Stomach smooth muscle (tissue), 2 donors: ENCODE data around the gene CFAP210.
"Not testable (repeated sequence)": the region's sequence is repeated elsewhere in the genome, so short reads cannot be mapped to it uniquely, and the experiment has no call there.

Experiments
- H3K27ac ChIP-seq: one replicate; pipeline ENCODE4 v1.7.0; 2013; ENCODE audit warnings: mild to moderate bottlenecking, low read length, inconsistent platforms
- H3K27me3 ChIP-seq, 2 donors: one replicate each; pipeline ENCODE4 v1.7.0; 2013; ENCODE audit warnings: low read length in 2 of 2; ENCODE audit not compliant: insufficient read depth in 2 of 2, control insufficient read depth in 1 of 2
- H3K36me3 ChIP-seq, 2 donors: one replicate each; pipeline ENCODE4 v1.7.0; 2013; ENCODE audit warnings: low read length in 2 of 2; ENCODE audit not compliant: control insufficient read depth in 2 of 2, insufficient read depth in 2 of 2
- H3K4me1 ChIP-seq: one replicate; pipeline ENCODE4 v1.7.0; 2013; ENCODE audit warnings: low read length; ENCODE audit not compliant: control insufficient read depth, insufficient read depth
- H3K4me3 ChIP-seq, 2 donors: one replicate each; pipeline ENCODE4 v1.7.0; 2013; ENCODE audit warnings: low read length in 2 of 2
- H3K9ac ChIP-seq, 2 donors: one replicate each; pipeline ENCODE4 v1.7.0; 2013; ENCODE audit warnings: low read length in 2 of 2, mild to moderate bottlenecking in 1 of 2
- H3K9me3 ChIP-seq, 2 donors: one replicate each; pipeline ENCODE4 v1.7.0; 2013; ENCODE audit warnings: low read length in 2 of 2; ENCODE audit not compliant: control insufficient read depth in 2 of 2
- donor health status: healthy.
- donor health status: Pancreatic carcinoma.

Gene CFAP210

GRCh38 chr2:169692718-169693117 is 1.5 kb downstream of the CFAP210 start:
- H3K36me3 ChIP-seq, result no peaks in the 10 kb centered on the region
- H3K4me1 ChIP-seq, result peaks cover 5% of the 10 kb centered on the region
- H3K4me3 ChIP-seq, result no peak overlapping the region
- H3K9ac ChIP-seq, result no peak overlapping the region
- H3K9me3 ChIP-seq, result no peaks in the 10 kb centered on the region
- H3K27ac ChIP-seq, result no peak overlapping the region
- no peaks in the 10 kb centered on the region for H3K27me3 ChIP-seq

GRCh38 chr2:169690958-169691357 is 3.2 kb downstream of the CFAP210 start:
- Histone ChIP-seq H3K4me1 (peaks cover 5% of the 10 kb centered on the region), H3K4me3 (no peak overlapping the region), H3K9ac (no peak overlapping the region), H3K27me3 (no peaks in the 10 kb centered on the region), H3K9me3 (no peaks in the 10 kb centered on the region), H3K27ac (no peak overlapping the region), H3K36me3 (no peaks in the 10 kb centered on the region)

- H3K36me3 ChIP-seq, H3K9ac ChIP-seq, H3K27me3 ChIP-seq, H3K9me3 ChIP-seq, H3K4me1 ChIP-seq, H3K27ac ChIP-seq, H3K4me3 ChIP-seq: not testable (repeated sequence)
These were observed 6.3 kb downstream of the CFAP210 start for GRCh38 chr2:169687943-169688342.

GRCh38 chr2:169686825-169687224 is 7.4 kb downstream of the CFAP210 start:
- not testable (repeated sequence) for H3K36me3 ChIP-seq, H3K9me3 ChIP-seq, H3K27me3 ChIP-seq, H3K4me3 ChIP-seq, H3K27ac ChIP-seq, H3K4me1 ChIP-seq, H3K9ac ChIP-seq

- not testable (repeated sequence) for H3K4me3 ChIP-seq, H3K27me3 ChIP-seq, H3K9ac ChIP-seq, H3K9me3 ChIP-seq, H3K4me1 ChIP-seq, H3K27ac ChIP-seq, H3K36me3 ChIP-seq
These were observed 9.5 kb downstream of the CFAP210 start for GRCh38 chr2:169684712-169685111.

- Histone ChIP-seq H3K4me1 (no peaks in the 10 kb centered on the region), H3K36me3 (no peaks in the 10 kb centered on the region), H3K9ac (no peak overlapping the region), H3K27ac (no peak overlapping the region), H3K4me3 (no peak overlapping the region), H3K9me3 (no peaks in the 10 kb centered on the region), H3K27me3 (no peaks in the 10 kb centered on the region)
These were observed 10.1 kb downstream of the CFAP210 start for GRCh38 chr2:169684135-169684565.

GRCh38 chr2:169683425-169684134 is 10.6 kb downstream of the CFAP210 start:
- Histone ChIP-seq H3K36me3 (no peaks in the 10 kb centered on the region), H3K27me3 (no peaks in the 10 kb centered on the region), H3K4me1 (no peaks in the 10 kb centered on the region), H3K9me3 (no peaks in the 10 kb centered on the region), H3K9ac (no peak overlapping the region), H3K27ac (no peak overlapping the region), H3K4me3 (no peak overlapping the region)

GRCh38 chr2:169683054-169683424 is 11.2 kb downstream of the CFAP210 start:
- no peaks in the 10 kb centered on the region for H3K27me3 ChIP-seq
- no peaks in the 10 kb centered on the region for H3K36me3 ChIP-seq
- no peaks in the 10 kb centered on the region for H3K9me3 ChIP-seq
- no peak overlapping the region for H3K9ac ChIP-seq
- no peaks in the 10 kb centered on the region for H3K4me1 ChIP-seq
- no peak overlapping the region for H3K4me3 ChIP-seq
- H3K27ac ChIP-seq, result no peak overlapping the region

GRCh38 chr2:169676850-169677249 is 17.4 kb downstream of the CFAP210 start:
- Histone ChIP-seq H3K4me1 (no peaks in the 10 kb centered on the region), H3K27ac (no peak overlapping the region)

GRCh38 chr2:169676357-169676756 is 17.8 kb downstream of the CFAP210 start:
- Histone ChIP-seq H3K9me3 (no peaks in the 10 kb centered on the region), H3K4me1 (no peaks in the 10 kb centered on the region), H3K4me3 (no peak overlapping the region), H3K27ac (no peak overlapping the region), H3K36me3 (no peaks in the 10 kb centered on the region), H3K9ac (no peak overlapping the region), H3K27me3 (no peaks in the 10 kb centered on the region)

More at GRCh38 chr2:169676850-169677249, 17.4 kb downstream of the CFAP210 start:
- H3K36me3 ChIP-seq, result no peaks in the 10 kb centered on the region
- no peak overlapping the region for H3K9ac ChIP-seq
- H3K27me3 ChIP-seq, result no peaks in the 10 kb centered on the region
- no peaks in the 10 kb centered on the region for H3K9me3 ChIP-seq
- H3K4me3 ChIP-seq, result no peak overlapping the region

- no peaks in the 10 kb centered on the region for H3K36me3 ChIP-seq
- H3K4me1 ChIP-seq, result no peaks in the 10 kb centered on the region
- H3K4me3 ChIP-seq, result no peak overlapping the region
- no peak overlapping the region for H3K27ac ChIP-seq
- H3K9ac ChIP-seq, result no peak overlapping the region
- H3K9me3 ChIP-seq, result no peaks in the 10 kb centered on the region
- no peaks in the 10 kb centered on the region for H3K27me3 ChIP-seq
These were observed 20.3 kb downstream of the CFAP210 start for GRCh38 chr2:169673921-169674320.
